ENCODE data around the gene YAE1.
"Not testable (repeated sequence)": the region's sequence is repeated elsewhere in the genome, so short reads cannot be mapped to it uniquely, and the experiment has no call there.

Gene YAE1

DNA sequence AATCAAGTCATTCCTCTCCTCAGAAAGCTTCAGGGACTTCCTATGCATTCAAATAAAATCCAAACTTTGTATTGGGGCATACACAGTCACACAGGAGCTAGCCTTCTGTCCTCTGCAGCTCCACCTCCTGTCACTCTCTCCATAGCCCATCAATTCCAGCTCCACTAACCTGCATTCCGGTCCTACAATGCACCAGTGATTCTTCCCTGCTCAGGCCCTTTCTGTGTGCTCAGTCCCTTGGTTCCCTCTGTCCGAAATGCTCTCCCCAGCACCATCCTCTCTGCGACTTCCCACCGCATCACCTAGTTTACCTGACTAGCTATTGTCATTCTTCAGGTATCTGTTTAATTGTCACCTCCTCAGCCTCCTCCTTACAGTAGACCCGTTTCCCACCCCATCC is 26.4 kb upstream of the YAE1 start:
- Histone ChIP-seq H3F3A (ENCODE audit: insufficient read depth) (no peaks in the 10 kb centered on the region), H3K9me3 (ENCODE audit: insufficient read depth, low read length) (no peaks in the 10 kb centered on the region), H3K79me2 (ENCODE audit: insufficient read depth, low read length) (no peaks in the 10 kb centered on the region), H3K36me3 (ENCODE audit: low read length) (no peaks in the 10 kb centered on the region), H3K9me2 (replicated peaks; ENCODE audit: insufficient read depth, low read length) (no peaks in the 10 kb centered on the region; the same call in 1 of the 2 replicates), H3K27me3 (ENCODE audit: low read length) (no peaks in the 10 kb centered on the region), H3K9ac (ENCODE audit: low read length) (no peak overlapping the region), H3K27ac (ENCODE audit: low read depth, low read length) (no peak overlapping the region), H4K20me1 (ENCODE audit: low read depth, low read length) (no peaks in the 10 kb centered on the region), H3K4me2 (ENCODE audit: low read depth, low read length, poor library complexity, severe bottlenecking) (no peak overlapping the region), H3K4me3 (ENCODE audit: insufficient read depth, low read length, poor library complexity, severe bottlenecking) (no peak overlapping the region), H2AFZ (ENCODE audit: low read depth, low read length, severe bottlenecking) (no peak overlapping the region)
- TF ChIP-seq EZH2phosphoT487 (conservative IDR thresholded peaks at IDR 0.05; ENCODE audit: low read length): no peak
- TF ChIP-seq, protein P1, sequence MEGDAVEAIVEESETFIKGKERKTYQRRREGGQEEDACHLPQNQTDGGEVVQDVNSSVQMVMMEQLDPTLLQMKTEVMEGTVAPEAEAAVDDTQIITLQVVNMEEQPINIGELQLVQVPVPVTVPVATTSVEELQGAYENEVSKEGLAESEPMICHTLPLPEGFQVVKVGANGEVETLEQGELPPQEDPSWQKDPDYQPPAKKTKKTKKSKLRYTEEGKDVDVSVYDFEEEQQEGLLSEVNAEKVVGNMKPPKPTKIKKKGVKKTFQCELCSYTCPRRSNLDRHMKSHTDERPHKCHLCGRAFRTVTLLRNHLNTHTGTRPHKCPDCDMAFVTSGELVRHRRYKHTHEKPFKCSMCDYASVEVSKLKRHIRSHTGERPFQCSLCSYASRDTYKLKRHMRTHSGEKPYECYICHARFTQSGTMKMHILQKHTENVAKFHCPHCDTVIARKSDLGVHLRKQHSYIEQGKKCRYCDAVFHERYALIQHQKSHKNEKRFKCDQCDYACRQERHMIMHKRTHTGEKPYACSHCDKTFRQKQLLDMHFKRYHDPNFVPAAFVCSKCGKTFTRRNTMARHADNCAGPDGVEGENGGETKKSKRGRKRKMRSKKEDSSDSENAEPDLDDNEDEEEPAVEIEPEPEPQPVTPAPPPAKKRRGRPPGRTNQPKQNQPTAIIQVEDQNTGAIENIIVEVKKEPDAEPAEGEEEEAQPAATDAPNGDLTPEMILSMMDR (IDR thresholded peaks at IDR 0.05; ENCODE audit: insufficient read depth, low read length, poor library complexity, severe bottlenecking): no peak

DNA sequence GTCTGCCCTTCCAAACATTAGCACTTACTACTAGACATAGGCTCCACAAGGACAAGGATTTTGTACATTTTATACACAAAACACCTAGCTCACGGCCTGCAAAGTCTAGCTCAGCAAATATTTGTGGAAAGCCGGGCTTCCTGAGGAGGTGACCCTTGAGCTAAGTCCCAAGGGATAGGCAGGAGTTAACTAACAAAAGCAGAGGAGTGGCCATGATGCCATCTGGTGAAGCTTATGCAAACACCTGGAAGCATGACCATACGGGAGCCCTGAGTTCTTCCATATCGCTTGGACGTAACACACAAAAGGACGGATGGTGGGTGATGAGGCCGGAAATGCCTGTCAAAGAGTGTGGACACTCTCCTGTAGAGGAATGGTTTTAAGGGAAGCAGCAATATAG is 25.9 kb upstream of the YAE1 start:
- Histone ChIP-seq H3K9ac (ENCODE audit: low read length) (no peak overlapping the region), H2AFZ (ENCODE audit: low read depth, low read length, severe bottlenecking) (no peak overlapping the region), H3K27ac (ENCODE audit: low read depth, low read length) (no peak overlapping the region), H3K9me2 (replicated peaks; ENCODE audit: insufficient read depth, low read length) (no peaks in the 10 kb centered on the region; the same call in 1 of the 2 replicates), H3K79me2 (ENCODE audit: insufficient read depth, low read length) (no peaks in the 10 kb centered on the region), H3K9me3 (ENCODE audit: insufficient read depth, low read length) (no peaks in the 10 kb centered on the region), H3K36me3 (ENCODE audit: low read length) (no peaks in the 10 kb centered on the region), H3K27me3 (ENCODE audit: low read length) (no peaks in the 10 kb centered on the region), H3F3A (ENCODE audit: insufficient read depth) (no peaks in the 10 kb centered on the region), H4K20me1 (ENCODE audit: low read depth, low read length) (no peaks in the 10 kb centered on the region), H3K4me2 (ENCODE audit: low read depth, low read length, poor library complexity, severe bottlenecking) (no peak overlapping the region), H3K4me3 (ENCODE audit: insufficient read depth, low read length, poor library complexity, severe bottlenecking) (no peak overlapping the region)
- TF ChIP-seq EZH2phosphoT487 (conservative IDR thresholded peaks at IDR 0.05; ENCODE audit: low read length): no peak
- TF ChIP-seq, protein P1 (IDR thresholded peaks at IDR 0.05; ENCODE audit: insufficient read depth, low read length, poor library complexity, severe bottlenecking): no peak

DNA sequence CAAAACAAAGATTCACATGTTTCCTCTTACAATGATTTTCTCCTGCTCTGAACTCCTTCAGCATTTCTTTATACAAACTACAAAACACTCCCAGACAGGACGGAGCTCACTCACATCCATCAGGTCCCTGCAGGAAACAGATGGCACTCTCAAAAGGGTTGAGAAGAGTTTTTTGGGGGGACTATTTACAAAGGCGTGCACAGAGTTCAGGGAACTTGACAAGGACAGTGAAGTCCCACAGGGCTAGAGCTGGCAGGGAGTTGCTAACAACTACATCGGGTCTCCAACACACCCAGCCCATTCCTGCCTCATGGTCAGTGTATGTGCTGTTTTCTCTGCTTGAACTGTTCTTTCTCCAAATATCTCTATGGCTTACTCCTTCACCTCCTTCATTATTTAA is 24.7 kb upstream of the YAE1 start:
- Histone ChIP-seq H3K27ac (ENCODE audit: low read depth, low read length) (no peak overlapping the region), H3K79me2 (ENCODE audit: insufficient read depth, low read length) (no peaks in the 10 kb centered on the region), H3K4me2 (ENCODE audit: low read depth, low read length, poor library complexity, severe bottlenecking) (no peak overlapping the region), H2AFZ (ENCODE audit: low read depth, low read length, severe bottlenecking) (no peak overlapping the region), H3F3A (ENCODE audit: insufficient read depth) (no peaks in the 10 kb centered on the region), H3K4me3 (ENCODE audit: insufficient read depth, low read length, poor library complexity, severe bottlenecking) (no peak overlapping the region), H3K9me2 (replicated peaks; ENCODE audit: insufficient read depth, low read length) (no peaks in the 10 kb centered on the region; the same call in 1 of the 2 replicates), H3K9ac (ENCODE audit: low read length) (no peak overlapping the region), H3K27me3 (ENCODE audit: low read length) (no peaks in the 10 kb centered on the region), H3K36me3 (ENCODE audit: low read length) (no peaks in the 10 kb centered on the region), H4K20me1 (ENCODE audit: low read depth, low read length) (no peaks in the 10 kb centered on the region), H3K9me3 (ENCODE audit: insufficient read depth, low read length) (no peaks in the 10 kb centered on the region)
- TF ChIP-seq, protein P1 (IDR thresholded peaks at IDR 0.05; ENCODE audit: insufficient read depth, low read length, poor library complexity, severe bottlenecking): no peak
- no peak for TF ChIP-seq EZH2phosphoT487 (conservative IDR thresholded peaks at IDR 0.05; ENCODE audit: low read length)

DNA sequence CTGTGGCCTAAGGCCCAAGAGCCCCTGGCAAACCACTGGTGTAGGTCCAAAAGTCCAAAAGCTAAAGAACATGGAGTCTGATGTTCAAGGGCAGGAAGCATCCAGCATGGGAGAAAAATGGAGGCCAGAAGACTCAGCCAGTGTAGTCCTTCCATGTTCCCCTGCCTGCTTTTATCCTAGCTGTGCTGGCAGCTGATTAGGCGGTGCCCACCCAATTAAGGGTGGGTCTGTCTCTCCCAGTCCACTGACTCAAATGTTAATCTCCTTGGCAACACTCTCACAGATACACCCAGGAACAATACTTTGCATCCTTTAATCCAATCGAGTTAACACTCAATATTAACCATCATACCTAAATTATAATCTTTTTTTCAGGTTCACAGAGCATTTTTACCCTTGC is 21.4 kb upstream of the YAE1 start:
- H3K36me3 ChIP-seq (ENCODE audit: low read length); H3K4me3 ChIP-seq (ENCODE audit: insufficient read depth, low read length, poor library complexity, severe bottlenecking); H2AFZ ChIP-seq (ENCODE audit: low read depth, low read length, severe bottlenecking); H3K27ac ChIP-seq (ENCODE audit: low read depth, low read length); H3K4me2 ChIP-seq (ENCODE audit: low read depth, low read length, poor library complexity, severe bottlenecking); H3F3A ChIP-seq (ENCODE audit: insufficient read depth); H3K9me3 ChIP-seq (ENCODE audit: insufficient read depth, low read length); H3K79me2 ChIP-seq (ENCODE audit: insufficient read depth, low read length); H3K27me3 ChIP-seq (ENCODE audit: low read length); H3K9ac ChIP-seq (ENCODE audit: low read length); H3K9me2 ChIP-seq (replicated peaks; ENCODE audit: insufficient read depth, low read length); H4K20me1 ChIP-seq (ENCODE audit: low read depth, low read length): not testable (repeated sequence)

Measured in SU-DHL-6 (cell line).